Daoy (cell line): Measurements from ENCODE around the gene IL20RA. TPM values are rescaled to one million over a fixed set of nuclear protein-coding genes. Genes with fewer than 3 reads are reported as not detected.
A peak's percentile ranks its signal among the peaks of the same experiment; 100 is the strongest.

Experiments
- DNase-seq: peaks from one replicate; pipeline ENCODE4 v3.0.0-alpha.2; 2015; ENCODE audit warnings: low read depth
- total RNA-seq: library from RNA; depleted of rRNA; stranded (reverse); fragments of >200 nt; shearing (Covaris generic); gene quantifications from 2 replicates; pipeline ENCODE4 v1.2.3, GENCODE V29; 2014

Gene IL20RA
- total RNA-seq, 1 experiment from 2014 or later, result 0.57 TPM

GRCh38 chr6:137045222-137045789 lies 541 bp upstream of the IL20RA start:
- no peak for DNase-seq

DNA sequence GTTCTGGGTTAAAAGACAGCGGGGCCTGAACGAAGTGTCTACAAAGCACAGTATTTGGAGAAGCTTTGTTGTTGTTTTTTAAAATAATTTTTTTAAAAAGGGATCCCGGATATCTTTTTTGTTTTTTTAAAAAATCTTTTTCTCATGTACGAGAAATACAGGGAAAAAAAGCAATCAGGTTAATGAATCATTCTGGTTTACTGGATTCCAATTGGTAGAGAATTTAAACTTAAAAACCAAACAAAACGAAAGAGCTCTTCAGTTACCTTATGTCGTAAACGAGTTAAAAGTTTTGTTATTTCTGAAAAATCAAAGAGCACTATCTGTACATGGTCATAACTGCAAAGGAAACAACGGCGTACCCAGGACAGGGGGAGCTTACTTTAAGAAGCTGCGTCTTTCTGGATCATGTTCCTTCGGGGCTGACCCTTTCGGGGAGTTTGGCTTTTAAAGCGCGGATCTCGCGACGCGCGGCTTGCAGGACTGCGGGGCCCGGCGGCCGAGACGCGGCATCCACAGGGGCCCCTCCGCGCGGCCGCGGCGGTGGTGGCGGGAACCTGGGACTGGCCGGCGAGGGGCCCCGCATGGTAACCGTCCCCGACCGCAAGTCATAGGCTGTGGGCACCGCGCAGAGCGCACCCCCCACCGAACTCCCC lies 927 bp downstream of the IL20RA start:
- DNase-seq, result peak; percentile 58

GRCh38 chr6:137040393-137040792 lies 4.4 kb downstream of the IL20RA start:
- no peak for DNase-seq

- DNase-seq, result no peak
These were observed 5.8 kb downstream of the IL20RA start for GRCh38 chr6:137039010-137039409.

DNA sequence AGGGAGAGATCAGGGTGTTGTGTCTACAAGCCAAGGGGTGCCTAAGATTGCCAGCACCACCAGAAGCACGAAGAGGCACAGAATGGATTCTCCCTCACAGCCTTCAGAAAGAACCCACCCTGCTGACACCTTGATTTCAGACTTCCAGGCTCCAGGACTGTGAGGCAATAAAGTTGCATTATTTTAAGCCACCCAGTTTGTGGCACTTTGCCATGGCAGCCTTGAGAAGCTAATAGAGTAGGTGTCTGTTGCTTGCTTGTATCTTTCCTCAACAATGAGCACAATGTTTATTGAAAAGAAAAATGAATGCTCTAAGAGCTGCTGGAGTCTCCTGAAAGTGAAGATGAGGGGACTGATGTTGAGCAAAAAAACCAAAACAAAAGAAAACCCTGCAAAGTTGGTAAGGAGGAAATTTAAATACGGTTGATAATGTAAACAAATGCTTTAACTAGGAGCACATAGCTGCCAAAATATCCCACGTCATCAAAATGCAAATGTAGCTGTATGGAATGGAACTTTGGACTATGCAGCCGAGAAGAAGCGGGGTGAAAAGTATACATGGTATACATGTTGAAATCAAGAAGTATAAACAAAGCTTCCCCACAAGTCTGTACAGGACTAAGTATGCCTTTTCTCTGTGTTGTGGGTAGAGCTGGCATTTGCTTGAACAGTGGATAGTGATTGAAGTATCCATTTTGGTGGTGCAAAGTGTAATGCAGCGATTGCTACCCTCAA lies 8.0 kb downstream of the IL20RA start:
- DNase-seq, result no peak

- DNase-seq, result peak; percentile 72
These were observed 10.9 kb downstream of the IL20RA start for GRCh38 chr6:137033828-137034227.

DNA sequence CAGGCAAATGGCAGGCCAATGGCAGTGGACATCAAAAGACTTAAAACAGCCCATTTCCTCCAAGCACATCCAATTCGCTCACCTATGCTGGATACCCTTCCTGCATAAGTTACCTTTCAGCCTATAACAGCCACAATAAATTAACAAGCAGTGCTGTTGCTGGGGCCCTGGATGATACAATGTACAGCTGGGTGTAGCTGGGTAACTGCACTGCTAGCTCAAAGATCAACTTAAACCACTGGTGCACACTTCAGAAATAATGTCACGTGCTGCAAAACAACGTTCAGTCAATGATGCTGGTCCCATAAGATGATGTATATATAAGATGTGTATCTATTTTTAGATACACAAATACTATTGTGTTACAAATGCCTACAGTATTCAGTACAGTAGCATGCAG lies 13.6 kb downstream of the IL20RA start:
- no peak for DNase-seq

- DNase-seq, result no peak
These were observed 15.9 kb downstream of the IL20RA start for GRCh38 chr6:137028912-137029311.

DNA sequence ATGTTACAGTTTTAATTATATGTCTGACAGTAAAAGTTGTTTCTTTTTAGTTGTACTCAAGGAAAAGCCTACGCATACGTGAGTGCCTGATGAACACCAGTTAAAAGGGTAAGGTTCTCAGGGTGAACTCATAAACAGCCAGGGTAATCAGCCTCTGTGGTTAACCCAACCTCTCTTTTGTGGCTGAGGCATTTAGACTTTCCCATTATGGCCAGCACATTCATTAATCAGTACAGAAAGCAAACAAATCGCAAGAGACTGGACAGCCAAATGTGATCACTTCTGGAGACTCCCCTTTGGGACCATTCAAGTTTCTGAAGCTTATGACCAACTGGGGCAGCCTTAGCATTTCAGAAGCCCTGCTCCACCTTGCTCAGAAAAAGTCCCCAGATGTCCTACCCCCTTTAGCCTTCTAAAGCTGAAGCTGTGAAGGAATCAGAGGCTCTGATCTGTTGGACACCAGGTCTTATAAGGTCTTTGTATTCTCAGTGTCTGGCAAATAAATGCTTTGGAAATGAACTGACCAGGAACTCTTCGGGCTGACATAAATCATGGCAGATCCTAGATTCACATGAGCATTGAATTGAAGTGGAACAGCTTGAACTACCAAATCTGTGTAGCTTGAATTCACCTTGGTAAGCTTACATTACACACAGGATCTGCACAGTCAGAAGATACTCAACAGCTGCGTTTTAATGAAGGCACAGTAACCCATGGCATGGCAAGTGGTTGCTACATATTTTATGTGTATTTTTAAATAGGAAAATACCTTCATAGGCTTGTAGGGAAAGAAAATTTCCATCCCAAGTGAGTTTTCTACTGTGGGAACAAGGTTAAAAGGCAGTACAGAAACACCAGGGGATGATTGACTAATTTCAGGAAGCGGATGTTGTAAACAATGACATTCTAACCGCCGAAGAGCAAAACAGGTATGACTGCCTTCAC lies 18.7 kb downstream of the IL20RA start:
- peak; percentile 62 for DNase-seq

GRCh38 chr6:137024237-137024990 lies 20.4 kb downstream of the IL20RA start:
- peak; percentile 22 for DNase-seq

- DNase-seq, result no peak
These were observed 24.0 kb downstream of the IL20RA start for GRCh38 chr6:137020776-137021175.

- no peak for DNase-seq
These were observed 25.1 kb downstream of the IL20RA start for GRCh38 chr6:137019476-137020272.

DNA sequence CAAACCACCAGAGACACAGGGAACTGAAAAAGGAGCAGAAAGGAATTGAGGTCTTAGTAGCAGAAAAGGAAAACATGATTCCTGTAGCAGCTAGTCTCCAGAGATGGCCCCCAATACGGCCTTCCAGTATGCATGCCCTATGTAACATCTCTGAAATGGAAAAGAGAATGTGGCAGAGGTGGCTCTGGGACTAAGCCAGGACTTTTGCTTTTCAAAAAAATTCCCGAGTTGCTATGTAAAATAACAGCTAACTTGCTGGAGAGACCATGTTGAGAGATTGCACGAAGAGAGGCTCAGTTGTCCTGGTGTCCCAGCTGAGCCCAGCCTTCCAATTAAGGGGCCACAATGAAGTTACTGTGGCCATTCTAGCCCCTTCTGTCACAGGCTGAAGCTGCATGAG lies 27.7 kb downstream of the IL20RA start:
- DNase-seq, result no peak

DNA sequence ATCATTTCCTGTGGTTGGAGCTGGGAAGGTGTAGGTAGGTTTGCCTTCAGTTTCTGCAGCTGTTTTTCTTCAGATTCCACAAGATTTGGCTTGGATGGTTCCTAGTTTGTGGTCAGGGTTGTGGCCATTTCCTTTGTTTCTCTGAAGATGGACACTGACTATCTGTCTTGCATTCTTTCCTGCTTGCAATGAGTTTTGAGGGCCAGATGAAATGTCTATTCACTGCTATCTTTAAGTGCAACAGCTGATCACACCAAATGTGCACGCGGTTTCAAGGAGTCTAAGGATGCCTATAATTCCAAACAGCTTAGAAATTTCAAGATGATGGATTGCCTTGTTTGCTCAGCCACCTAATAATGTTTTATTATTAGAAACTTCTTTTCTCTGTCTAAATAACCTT lies 28.4 kb downstream of the IL20RA start:
- no peak for DNase-seq

GRCh38 chr6:137015943-137016342 lies 28.8 kb downstream of the IL20RA start:
- DNase-seq, result no peak

GRCh38 chr6:137013738-137014602 lies 30.8 kb downstream of the IL20RA start:
- DNase-seq, result peak; percentile 32

GRCh38 chr6:137013031-137013430 lies 31.7 kb downstream of the IL20RA start:
- peak; percentile 70 for DNase-seq

- no peak for DNase-seq
These were observed 33.4 kb downstream of the IL20RA start for GRCh38 chr6:137011406-137011805.

DNA sequence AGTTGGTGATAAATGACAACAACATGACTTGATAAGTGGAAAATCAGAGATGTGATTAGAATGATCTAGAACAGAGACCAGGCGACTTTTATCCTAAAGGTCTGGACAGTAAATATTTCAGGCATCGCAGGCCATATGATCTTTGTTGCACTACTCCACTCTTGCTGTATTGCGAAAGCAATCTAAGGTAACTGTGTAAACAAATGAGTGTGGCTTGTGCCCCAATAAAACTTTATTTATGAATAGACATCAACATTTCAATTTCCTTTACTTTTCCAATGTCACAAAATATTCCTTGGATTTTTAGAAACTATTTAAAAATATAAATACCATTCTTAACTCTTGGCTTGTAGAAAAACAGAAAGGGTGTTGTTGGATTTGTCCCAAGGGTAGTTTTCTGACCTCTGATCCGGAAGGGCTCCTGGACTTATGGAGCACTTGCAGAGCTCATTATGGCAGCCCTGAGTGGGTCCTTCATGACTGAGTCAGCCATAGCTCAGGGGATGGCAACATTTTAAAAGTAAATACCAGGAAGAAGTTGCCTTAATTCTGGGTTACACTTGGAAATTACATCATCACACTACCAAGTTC lies 34.5 kb downstream of the IL20RA start:
- DNase-seq, result no peak
